Measurements from ENCODE around the gene COMMD1.

The COMMD1 gene

DNA sequence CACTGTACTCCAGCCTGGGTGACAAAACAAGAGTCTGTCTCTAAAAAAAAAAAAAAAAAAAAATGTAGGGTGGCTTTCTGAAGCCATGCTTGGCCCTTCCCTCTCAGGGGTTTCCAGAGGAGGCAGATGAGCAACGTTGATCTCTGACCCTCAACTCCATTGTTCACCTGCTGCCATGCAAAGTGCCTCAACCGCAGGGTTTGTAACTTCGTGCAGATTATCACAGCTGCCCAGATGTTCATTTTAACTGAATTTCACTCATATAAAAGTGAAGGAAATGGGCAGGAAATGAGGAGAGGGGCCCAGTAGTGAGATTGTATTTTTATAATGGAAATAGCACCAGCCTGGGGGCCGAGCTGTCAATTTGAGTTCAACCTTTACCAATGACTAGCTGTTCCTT, 275.5 kb downstream of the COMMD1 start:
- no peak for DNase-seq (ENCODE audit: low read depth in 2 of 2)

DNA sequence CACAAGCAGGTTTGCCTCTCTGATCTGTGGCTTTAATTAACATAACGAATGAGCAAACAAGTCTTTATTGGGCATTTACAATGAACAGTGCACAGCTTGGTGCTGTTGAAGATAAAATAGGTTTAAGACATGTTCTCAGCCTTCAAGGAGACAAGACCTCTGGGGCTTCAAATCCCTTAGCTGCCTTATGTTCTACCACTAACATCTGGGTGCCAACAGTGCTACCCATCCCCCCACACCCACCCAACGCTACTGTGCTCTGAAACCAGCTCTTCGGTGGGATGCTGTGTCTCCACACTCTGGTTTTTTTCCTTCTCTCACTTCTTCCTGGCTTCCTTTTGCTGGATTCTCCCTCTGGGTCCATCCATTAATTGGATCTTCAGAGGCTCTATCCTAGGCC, 276.4 kb downstream of the COMMD1 start:
- DNase-seq (ENCODE audit: low read depth in 2 of 2), result no peak

DNA sequence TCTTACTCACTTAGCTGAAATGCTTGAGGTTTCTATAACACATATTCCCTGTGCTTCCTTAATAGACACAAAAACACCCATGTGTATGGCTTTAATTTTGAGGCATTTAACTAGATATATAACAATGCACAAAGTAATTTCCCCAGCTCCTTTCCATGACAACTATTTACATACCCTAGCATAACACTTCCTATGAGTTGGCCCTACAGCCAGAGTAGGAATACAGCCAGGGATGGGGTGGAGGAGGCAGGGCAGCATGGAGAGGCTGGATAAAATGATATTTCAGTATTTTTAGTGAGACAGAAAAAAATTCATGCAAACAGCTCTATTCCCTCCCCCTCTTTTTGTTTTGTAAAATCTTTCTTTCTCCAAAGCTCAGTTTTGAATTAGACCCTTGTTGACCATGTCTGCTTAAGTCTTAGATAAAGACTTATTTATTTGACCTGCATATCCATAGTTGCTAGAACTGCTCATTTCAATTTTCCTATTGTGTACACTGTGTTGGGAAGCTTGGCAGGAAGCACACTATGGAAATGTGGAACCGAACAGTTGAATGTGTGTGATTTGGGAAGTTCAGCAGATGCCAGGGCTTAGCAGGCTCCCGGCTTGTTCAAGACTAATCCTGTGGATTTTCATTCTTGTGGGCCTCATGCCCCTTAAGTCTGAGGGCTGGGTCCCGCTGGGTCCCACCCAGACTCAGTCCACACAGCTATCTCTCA, 279.2 kb downstream of the COMMD1 start:
- DNase-seq (ENCODE audit: low read depth in 2 of 2), result no peak

All from fibroblast of skin of left quadriceps (primary cell).